ENCODE results near the gene LRRC8D. TPM values are rescaled to one million over a fixed set of nuclear protein-coding genes. Genes with fewer than 3 reads are reported as not detected.

Gene LRRC8D
- total RNA-seq, 4 donors from 2014 or later: 4.7 to 8.5 (median 6.5) TPM

DNA sequence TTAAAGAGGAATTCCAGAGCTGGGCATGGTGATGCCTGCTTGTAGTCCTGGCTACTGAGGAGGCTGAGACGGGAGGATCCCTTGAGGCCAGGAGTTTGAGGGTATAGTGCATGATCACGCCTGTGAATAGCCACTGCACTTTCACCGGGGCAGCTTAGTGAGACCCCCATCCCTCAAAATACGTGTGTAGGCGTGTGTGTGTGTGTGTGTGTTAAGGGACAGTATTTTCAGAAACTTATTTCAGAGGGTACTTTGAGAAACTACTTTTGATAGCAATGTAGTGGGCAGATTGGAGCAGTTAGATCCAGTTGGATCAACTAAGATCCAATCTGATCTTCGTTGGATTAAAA, 62.2 kb downstream of the LRRC8D start:
- no peaks in the 10 kb centered on the region for H3K36me3 ChIP-seq
- no peaks in the 10 kb centered on the region for H3K27me3 ChIP-seq
- TF ChIP-seq, protein P1, sequence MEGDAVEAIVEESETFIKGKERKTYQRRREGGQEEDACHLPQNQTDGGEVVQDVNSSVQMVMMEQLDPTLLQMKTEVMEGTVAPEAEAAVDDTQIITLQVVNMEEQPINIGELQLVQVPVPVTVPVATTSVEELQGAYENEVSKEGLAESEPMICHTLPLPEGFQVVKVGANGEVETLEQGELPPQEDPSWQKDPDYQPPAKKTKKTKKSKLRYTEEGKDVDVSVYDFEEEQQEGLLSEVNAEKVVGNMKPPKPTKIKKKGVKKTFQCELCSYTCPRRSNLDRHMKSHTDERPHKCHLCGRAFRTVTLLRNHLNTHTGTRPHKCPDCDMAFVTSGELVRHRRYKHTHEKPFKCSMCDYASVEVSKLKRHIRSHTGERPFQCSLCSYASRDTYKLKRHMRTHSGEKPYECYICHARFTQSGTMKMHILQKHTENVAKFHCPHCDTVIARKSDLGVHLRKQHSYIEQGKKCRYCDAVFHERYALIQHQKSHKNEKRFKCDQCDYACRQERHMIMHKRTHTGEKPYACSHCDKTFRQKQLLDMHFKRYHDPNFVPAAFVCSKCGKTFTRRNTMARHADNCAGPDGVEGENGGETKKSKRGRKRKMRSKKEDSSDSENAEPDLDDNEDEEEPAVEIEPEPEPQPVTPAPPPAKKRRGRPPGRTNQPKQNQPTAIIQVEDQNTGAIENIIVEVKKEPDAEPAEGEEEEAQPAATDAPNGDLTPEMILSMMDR (IDR thresholded peaks at IDR 0.05): no peak
- no peak for TF ChIP-seq EP300 (IDR thresholded peaks at IDR 0.05)
- no peak for TF ChIP-seq POLR2A (IDR thresholded peaks at IDR 0.05)
- TF ChIP-seq POLR2AphosphoS5 (IDR thresholded peaks at IDR 0.05): no peak
- H3K9me3 ChIP-seq: no peaks in the 10 kb centered on the region
- peaks cover 0 to 5% (median 0%) of the 10 kb centered on the region in 3 donors for H3K4me1 ChIP-seq
- no peak overlapping the region for H3K4me3 ChIP-seq
- WGBS, 2 donors (ENCODE audit: low coverage in 1 of 2): 92 to 95% methylated on average over 2 to 6 of the region's 6 CpGs
- no peak for ATAC-seq
- H3K27ac ChIP-seq: no peak overlapping the region

DNA sequence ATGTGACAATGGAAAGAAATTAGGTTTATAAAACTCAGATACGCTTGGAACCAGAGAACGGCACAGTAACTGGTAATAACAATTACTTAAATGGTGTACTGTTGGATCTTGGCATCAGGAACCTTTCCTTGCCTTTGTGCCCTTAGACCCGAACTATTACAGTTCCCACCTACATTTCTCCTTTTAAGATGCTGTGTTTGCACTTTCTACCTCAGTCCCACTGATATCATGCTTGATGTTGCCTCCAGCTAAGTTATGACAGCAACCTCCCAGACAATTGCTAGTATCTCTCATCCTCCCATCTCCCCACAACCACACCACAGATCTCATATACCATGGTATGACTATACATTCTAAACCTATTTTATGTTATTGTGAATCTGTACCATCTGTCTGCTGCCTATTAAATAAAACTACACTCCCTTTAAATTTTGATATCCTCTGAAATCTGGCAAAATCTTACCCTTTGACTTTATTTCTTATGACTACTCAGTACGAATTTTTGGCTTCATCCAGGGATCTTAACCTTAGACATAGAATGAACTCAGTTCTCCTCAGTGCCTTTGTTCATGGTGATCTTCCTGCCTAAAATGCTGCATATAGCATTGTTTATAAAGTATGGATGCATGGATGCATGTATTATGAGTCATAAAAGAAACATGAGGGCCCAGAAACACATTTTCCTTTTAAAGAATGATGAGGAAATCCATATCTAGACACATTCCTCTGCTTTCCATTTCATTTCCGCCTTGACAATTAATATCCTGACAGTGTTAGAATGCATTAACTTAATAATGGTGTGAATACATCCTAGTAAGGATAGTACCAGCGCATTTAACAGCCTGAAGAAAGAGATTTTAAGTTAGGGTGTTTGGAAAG, 64.1 kb downstream of the LRRC8D start:
- no peaks in the 10 kb centered on the region for H3K36me3 ChIP-seq
- WGBS, 2 donors (ENCODE audit: low coverage in 1 of 2): 83 to 87% methylated on average over 6 of the region's 6 CpGs
- no peak overlapping the region for H3K4me3 ChIP-seq
- ATAC-seq: no peak
- H3K4me1 ChIP-seq: no peaks in the 10 kb centered on the region
- TF ChIP-seq POLR2AphosphoS5 (IDR thresholded peaks at IDR 0.05): no peak
- TF ChIP-seq POLR2A (IDR thresholded peaks at IDR 0.05): no peak
- TF ChIP-seq, protein P1 (IDR thresholded peaks at IDR 0.05): no peak
- TF ChIP-seq EP300 (IDR thresholded peaks at IDR 0.05): no peak
- H3K27me3 ChIP-seq: no peaks in the 10 kb centered on the region
- no peaks in the 10 kb centered on the region for H3K9me3 ChIP-seq
- no peak overlapping the region for H3K27ac ChIP-seq

DNA sequence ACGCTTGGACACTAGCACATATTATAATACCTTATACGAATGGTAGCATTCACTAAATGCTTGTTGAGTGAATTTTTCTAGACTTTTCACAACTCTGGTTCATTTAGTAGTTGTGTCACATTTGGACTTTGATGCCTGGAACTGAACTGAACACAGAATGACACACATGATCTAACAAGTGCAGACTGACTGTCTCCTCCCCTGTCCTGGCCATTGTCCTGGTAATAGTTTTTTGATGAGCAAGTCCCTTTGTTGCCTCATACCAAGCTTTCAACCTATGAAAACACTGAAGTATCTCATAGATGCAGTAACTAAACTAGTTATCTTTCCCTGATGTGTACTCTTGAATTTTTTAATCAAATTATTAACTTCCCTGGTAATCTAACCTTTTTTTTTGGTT, 66.4 kb downstream of the LRRC8D start:
- H3K27me3 ChIP-seq: no peaks in the 10 kb centered on the region
- H3K27ac ChIP-seq: no peak overlapping the region
- no peaks in the 10 kb centered on the region for H3K4me1 ChIP-seq
- H3K36me3 ChIP-seq: no peaks in the 10 kb centered on the region
- ATAC-seq: no peak
- no peak overlapping the region for H3K4me3 ChIP-seq
- TF ChIP-seq POLR2AphosphoS5 (IDR thresholded peaks at IDR 0.05) (no peak), EP300 (IDR thresholded peaks at IDR 0.05) (no peak), POLR2A (IDR thresholded peaks at IDR 0.05) (no peak)
- TF ChIP-seq, protein P1 (IDR thresholded peaks at IDR 0.05): no peak
- 97 to 100% methylated on average over 2 of the region's 2 CpGs for WGBS, 2 donors (ENCODE audit: low coverage in 1 of 2)
- H3K9me3 ChIP-seq: no peaks in the 10 kb centered on the region

DNA sequence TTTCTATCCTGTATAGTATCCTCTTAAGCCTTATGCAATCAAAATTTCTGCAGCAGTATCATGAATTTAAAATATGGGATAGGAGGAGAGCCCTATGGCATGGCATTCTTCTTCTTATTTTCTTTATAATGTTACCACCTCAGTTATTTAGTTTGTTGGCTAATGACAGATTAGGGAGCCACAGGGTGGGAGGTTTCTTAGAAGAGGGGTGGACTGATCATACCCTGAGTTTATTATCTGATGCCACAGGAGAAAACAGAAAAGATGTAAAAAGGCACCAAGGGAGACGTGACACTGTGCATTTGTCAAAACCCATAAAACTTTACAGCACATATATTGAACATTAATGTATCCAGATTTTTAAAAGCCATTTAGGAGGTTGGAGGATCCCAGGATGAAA, 66.9 kb downstream of the LRRC8D start:
- 90 to 92% methylated on average over 1 of the region's 1 CpG for WGBS, 2 donors (ENCODE audit: low coverage in 1 of 2)
- no peak overlapping the region for H3K4me3 ChIP-seq
- H3K27ac ChIP-seq: no peak overlapping the region
- no peak for ATAC-seq
- TF ChIP-seq POLR2A (IDR thresholded peaks at IDR 0.05) (no peak), EP300 (IDR thresholded peaks at IDR 0.05) (no peak), POLR2AphosphoS5 (IDR thresholded peaks at IDR 0.05) (no peak)
- TF ChIP-seq, protein P1 (IDR thresholded peaks at IDR 0.05): no peak
- H3K27me3 ChIP-seq: no peaks in the 10 kb centered on the region
- H3K36me3 ChIP-seq: no peaks in the 10 kb centered on the region
- H3K4me1 ChIP-seq: no peaks in the 10 kb centered on the region
- H3K9me3 ChIP-seq: no peaks in the 10 kb centered on the region
